RWPE2 (cell line): ENCODE data around the gene NR2E3.
A peak's percentile ranks its signal among the peaks of the same experiment; 100 is the strongest.

Source experiments
- ATAC-seq: fragments of 200-7000 bp; cut with Tn5 transposase; 3 replicates; pipeline ENCODE4 v1.9.1; 2021; ENCODE audit warnings: low read depth
- DNase-seq: peaks from one replicate; pipeline ENCODE4 v3.0.0-alpha.2; 2020; ENCODE audit warnings: low spot score
- H3K27ac ChIP-seq: fragments of 450-650 bp; 2 replicates; pipeline ENCODE4 v1.5.1; 2017; ENCODE audit warnings: mild to moderate bottlenecking; ENCODE audit not compliant: poor library complexity, severe bottlenecking
- H3K27me3 ChIP-seq: fragments of 250-450 bp; sonication (Bioruptor Pico); 2 replicates; pipeline ENCODE4 v1.5.1; 2021; ENCODE audit warnings: mild to moderate bottlenecking, moderate library complexity; ENCODE audit not compliant: insufficient read depth, poor library complexity, severe bottlenecking
- H3K36me3 ChIP-seq: fragments of 250-450 bp; sonication (Bioruptor Pico); 2 replicates; pipeline ENCODE4 v1.5.1; 2020; ENCODE audit warnings: low read depth, mild to moderate bottlenecking, moderate library complexity
- H3K4me1 ChIP-seq: fragments of 250-450 bp; sonication (Bioruptor Pico); 2 replicates; pipeline ENCODE4 v1.5.1; 2021; ENCODE audit warnings: mild to moderate bottlenecking, moderate library complexity; ENCODE audit not compliant: insufficient read depth, poor library complexity, severe bottlenecking
- H3K4me3 ChIP-seq: fragments of 250-450 bp; sonication (Bioruptor Pico); 2 replicates; pipeline ENCODE4 v1.5.1; 2021; ENCODE audit warnings: mild to moderate bottlenecking, moderate library complexity; ENCODE audit not compliant: severe bottlenecking
- H3K9me3 ChIP-seq: fragments of 250-450 bp; sonication (Bioruptor Pico); 2 replicates; pipeline ENCODE4 v1.5.1; 2021; ENCODE audit warnings: mild to moderate bottlenecking, moderate library complexity; ENCODE audit not compliant: severe bottlenecking
- CTCF ChIP-seq: fragments of 450-650 bp; IDR thresholded peaks from one replicate; pipeline ENCODE4 v1.5.1; 2017; ENCODE audit warnings: mild to moderate bottlenecking, moderate library complexity; ENCODE audit not compliant: poor library complexity, severe bottlenecking

NR2E3 gene

GRCh38 chr15:71810256-71811035, at the start of gene NR2E3:
NR2E3 (plus strand) TSS chr15:71810554; CDS start chr15:71810744, 190 bp downstream.
- no peak within 1 kb of the TSS for H3K27ac ChIP-seq
- no peaks in the 10 kb centered on the region for H3K27me3 ChIP-seq
- H3K9me3 ChIP-seq: no peaks in the 10 kb centered on the region
- H3K4me3 ChIP-seq: no peak within 1 kb of the TSS
- TF ChIP-seq CTCF: no peak
- no peaks in the 10 kb centered on the region for H3K36me3 ChIP-seq
- DNase-seq (no peak), ATAC-seq (no peak)
- peaks cover 5% of the 10 kb centered on the region for H3K4me1 ChIP-seq

GRCh38 chr15:71760852-71761251, 49.5 kb upstream of the NR2E3 start:
- Histone ChIP-seq H3K36me3 (peaks cover 59% of the 10 kb centered on the region), H3K27me3 (no peaks in the 10 kb centered on the region), H3K9me3 (peaks cover 17% of the 10 kb centered on the region), H3K27ac (peak overlapping the region; percentile 88), H3K4me3 (no peak overlapping the region), H3K4me1 (peaks cover 13% of the 10 kb centered on the region)
- no peak for DNase-seq
- no peak for TF ChIP-seq CTCF
- no peak for ATAC-seq

- ATAC-seq (peak; percentile 95), DNase-seq (peak; percentile 90)
- H3K36me3 ChIP-seq: peaks cover 63% of the 10 kb centered on the region
- no peak overlapping the region for H3K4me3 ChIP-seq
- peaks cover 17% of the 10 kb centered on the region for H3K9me3 ChIP-seq
- H3K27ac ChIP-seq: peak overlapping the region; percentile 88
- no peak for TF ChIP-seq CTCF
- H3K27me3 ChIP-seq: no peaks in the 10 kb centered on the region
- peaks cover 13% of the 10 kb centered on the region for H3K4me1 ChIP-seq
Measured at GRCh38 chr15:71761649-71762048, 48.7 kb upstream of the NR2E3 start.

- Histone ChIP-seq H3K27ac (no peak overlapping the region), H3K4me3 (no peak overlapping the region), H3K9me3 (no peaks in the 10 kb centered on the region), H3K4me1 (no peaks in the 10 kb centered on the region), H3K27me3 (no peaks in the 10 kb centered on the region), H3K36me3 (peaks cover 63% of the 10 kb centered on the region)
- ATAC-seq (no peak), DNase-seq (no peak)
- no peak for TF ChIP-seq CTCF
Measured at GRCh38 chr15:71768184-71768583, 42.2 kb upstream of the NR2E3 start.

GRCh38 chr15:71773206-71773859, 37.0 kb upstream of the NR2E3 start:
- H3K27me3 ChIP-seq: no peaks in the 10 kb centered on the region
- TF ChIP-seq CTCF: no peak
- no peaks in the 10 kb centered on the region for H3K4me1 ChIP-seq
- ATAC-seq: no peak
- no peak for DNase-seq
- no peaks in the 10 kb centered on the region for H3K9me3 ChIP-seq
- H3K27ac ChIP-seq: no peak overlapping the region
- peaks cover 51% of the 10 kb centered on the region for H3K36me3 ChIP-seq
- no peak overlapping the region for H3K4me3 ChIP-seq
